ENCODE results near the gene FAM193B. TPM values are rescaled to one million over a fixed set of nuclear protein-coding genes. Genes with fewer than 3 reads are reported as not detected.

Gene FAM193B
- total and polyA plus RNA-seq, 2 of the 13 experiments (the other 11 are each of a cell fraction or from before 2014, with no cell fraction given) = 21.2 to 40.9 TPM

DNA sequence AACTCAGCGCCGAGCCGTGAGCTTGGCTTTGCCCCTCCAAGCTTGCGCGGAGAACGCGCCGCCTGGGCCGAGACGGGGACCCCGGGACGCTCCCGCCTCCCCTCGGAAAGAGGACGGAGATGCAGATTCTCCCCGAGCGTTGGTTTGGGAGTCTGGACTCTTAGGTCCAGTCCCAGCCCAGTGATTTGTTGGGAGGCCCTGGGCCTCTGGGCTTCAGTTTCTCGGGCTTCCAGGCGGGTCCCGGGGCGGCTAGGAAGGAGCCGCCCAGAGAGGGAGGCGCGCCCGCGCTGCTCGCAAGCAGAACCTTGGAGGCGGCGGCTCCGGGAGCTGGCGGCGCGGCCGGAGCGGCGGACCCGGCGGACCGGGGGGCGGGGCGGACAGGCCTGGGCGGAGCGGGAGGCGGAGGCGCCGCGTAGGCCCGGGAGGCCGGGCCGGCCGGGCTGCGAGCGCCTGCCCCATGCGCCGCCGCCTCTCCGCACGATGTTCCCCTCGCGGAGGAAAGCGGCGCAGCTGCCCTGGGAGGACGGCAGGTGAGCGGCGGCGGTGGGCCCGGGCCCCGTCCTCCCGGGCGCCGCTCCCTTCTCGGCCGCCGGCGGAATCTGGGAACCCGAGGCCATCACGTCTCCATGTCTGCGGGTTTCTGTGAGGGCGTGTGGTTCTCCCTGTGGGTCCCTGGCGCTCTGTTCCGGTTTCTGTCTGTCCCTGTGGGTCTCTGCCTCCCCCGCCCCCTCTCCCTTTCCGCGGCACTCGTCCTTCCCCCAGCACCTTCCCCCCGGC, 45.6 kb upstream of the FAM193B start, which contains the start of gene B4GALT7 (continued):
- TF ChIP-seq SNRNP70 (IDR thresholded peaks at IDR 0.05; ENCODE audit: low read depth, low read length) (no peak), ASH2L (IDR thresholded peaks at IDR 0.05; ENCODE audit: insufficient read length, low read depth, low read length) (peak; percentile 30), ZMAT3 (CRISPR knock-in tag; conservative IDR thresholded peaks at IDR 0.05) (0 out of 2 replicates have a peak, but pooled peaks have one; percentile 80), CEBPB (IDR thresholded peaks at IDR 0.05; ENCODE audit: borderline replicate concordance, low read depth, low read length) (no peak), ZNF558 (CRISPR knock-in tag; IDR thresholded peaks at IDR 0.05; ENCODE audit: borderline replicate concordance) (peak; percentile 77; the same call in 1 of the 2 replicates), SPEN (CRISPR knock-in tag; IDR thresholded peaks at IDR 0.05; ENCODE audit: low read depth) (peak; percentile 92), AGO2 (optimal IDR thresholded peaks at IDR 0.05; ENCODE audit: low read depth, low read length) (peak; percentile 52), HDAC2 (CRISPR knock-in tag; IDR thresholded peaks at IDR 0.05) (0 out of 2 replicates have a peak, but pooled peaks have one; percentile 26), CBX5 (CRISPR knock-in tag; IDR thresholded peaks at IDR 0.05; ENCODE audit: borderline replicate concordance) (peak; percentile 63; the same call in 1 of the 2 replicates), ZNF205 (CRISPR knock-in tag; IDR thresholded peaks at IDR 0.05) (no peak), ZNF20 (CRISPR knock-in tag; IDR thresholded peaks at IDR 0.05) (0 out of 2 replicates have a peak, but pooled peaks have one; percentile 20), AKAP8 (CRISPR knock-in tag; IDR thresholded peaks at IDR 0.05) (peak; percentile 52; the same call in 1 of the 2 replicates)
- TF ChIP-seq, protein P1, sequence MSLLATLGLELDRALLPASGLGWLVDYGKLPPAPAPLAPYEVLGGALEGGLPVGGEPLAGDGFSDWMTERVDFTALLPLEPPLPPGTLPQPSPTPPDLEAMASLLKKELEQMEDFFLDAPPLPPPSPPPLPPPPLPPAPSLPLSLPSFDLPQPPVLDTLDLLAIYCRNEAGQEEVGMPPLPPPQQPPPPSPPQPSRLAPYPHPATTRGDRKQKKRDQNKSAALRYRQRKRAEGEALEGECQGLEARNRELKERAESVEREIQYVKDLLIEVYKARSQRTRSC (CRISPR knock-in tag; IDR thresholded peaks at IDR 0.05; ENCODE audit: low read depth) = no peak
- TF ChIP-seq, protein P2, sequence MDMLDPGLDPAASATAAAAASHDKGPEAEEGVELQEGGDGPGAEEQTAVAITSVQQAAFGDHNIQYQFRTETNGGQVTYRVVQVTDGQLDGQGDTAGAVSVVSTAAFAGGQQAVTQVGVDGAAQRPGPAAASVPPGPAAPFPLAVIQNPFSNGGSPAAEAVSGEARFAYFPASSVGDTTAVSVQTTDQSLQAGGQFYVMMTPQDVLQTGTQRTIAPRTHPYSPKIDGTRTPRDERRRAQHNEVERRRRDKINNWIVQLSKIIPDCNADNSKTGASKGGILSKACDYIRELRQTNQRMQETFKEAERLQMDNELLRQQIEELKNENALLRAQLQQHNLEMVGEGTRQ (IDR thresholded peaks at IDR 0.05; ENCODE audit: low read depth, low read length) = no peak
- TF ChIP-seq, protein P2 (CRISPR knock-in tag; IDR thresholded peaks at IDR 0.05; ENCODE audit: borderline replicate concordance) = no peak
- TF ChIP-seq, protein P3, sequence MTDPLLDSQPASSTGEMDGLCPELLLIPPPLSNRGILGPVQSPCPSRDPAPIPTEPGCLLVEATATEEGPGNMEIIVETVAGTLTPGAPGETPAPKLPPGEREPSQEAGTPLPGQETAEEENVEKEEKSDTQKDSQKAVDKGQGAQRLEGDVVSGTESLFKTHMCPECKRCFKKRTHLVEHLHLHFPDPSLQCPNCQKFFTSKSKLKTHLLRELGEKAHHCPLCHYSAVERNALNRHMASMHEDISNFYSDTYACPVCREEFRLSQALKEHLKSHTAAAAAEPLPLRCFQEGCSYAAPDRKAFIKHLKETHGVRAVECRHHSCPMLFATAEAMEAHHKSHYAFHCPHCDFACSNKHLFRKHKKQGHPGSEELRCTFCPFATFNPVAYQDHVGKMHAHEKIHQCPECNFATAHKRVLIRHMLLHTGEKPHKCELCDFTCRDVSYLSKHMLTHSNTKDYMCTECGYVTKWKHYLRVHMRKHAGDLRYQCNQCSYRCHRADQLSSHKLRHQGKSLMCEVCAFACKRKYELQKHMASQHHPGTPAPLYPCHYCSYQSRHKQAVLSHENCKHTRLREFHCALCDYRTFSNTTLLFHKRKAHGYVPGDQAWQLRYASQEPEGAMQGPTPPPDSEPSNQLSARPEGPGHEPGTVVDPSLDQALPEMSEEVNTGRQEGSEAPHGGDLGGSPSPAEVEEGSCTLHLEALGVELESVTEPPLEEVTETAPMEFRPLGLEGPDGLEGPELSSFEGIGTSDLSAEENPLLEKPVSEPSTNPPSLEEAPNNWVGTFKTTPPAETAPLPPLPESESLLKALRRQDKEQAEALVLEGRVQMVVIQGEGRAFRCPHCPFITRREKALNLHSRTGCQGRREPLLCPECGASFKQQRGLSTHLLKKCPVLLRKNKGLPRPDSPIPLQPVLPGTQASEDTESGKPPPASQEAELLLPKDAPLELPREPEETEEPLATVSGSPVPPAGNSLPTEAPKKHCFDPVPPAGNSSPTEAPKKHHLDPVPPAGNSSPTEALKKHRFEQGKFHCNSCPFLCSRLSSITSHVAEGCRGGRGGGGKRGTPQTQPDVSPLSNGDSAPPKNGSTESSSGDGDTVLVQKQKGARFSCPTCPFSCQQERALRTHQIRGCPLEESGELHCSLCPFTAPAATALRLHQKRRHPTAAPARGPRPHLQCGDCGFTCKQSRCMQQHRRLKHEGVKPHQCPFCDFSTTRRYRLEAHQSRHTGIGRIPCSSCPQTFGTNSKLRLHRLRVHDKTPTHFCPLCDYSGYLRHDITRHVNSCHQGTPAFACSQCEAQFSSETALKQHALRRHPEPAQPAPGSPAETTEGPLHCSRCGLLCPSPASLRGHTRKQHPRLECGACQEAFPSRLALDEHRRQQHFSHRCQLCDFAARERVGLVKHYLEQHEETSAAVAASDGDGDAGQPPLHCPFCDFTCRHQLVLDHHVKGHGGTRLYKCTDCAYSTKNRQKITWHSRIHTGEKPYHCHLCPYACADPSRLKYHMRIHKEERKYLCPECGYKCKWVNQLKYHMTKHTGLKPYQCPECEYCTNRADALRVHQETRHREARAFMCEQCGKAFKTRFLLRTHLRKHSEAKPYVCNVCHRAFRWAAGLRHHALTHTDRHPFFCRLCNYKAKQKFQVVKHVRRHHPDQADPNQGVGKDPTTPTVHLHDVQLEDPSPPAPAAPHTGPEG (CRISPR knock-in tag; IDR thresholded peaks at IDR 0.05) = no peak
- TF ChIP-seq, protein P4, sequence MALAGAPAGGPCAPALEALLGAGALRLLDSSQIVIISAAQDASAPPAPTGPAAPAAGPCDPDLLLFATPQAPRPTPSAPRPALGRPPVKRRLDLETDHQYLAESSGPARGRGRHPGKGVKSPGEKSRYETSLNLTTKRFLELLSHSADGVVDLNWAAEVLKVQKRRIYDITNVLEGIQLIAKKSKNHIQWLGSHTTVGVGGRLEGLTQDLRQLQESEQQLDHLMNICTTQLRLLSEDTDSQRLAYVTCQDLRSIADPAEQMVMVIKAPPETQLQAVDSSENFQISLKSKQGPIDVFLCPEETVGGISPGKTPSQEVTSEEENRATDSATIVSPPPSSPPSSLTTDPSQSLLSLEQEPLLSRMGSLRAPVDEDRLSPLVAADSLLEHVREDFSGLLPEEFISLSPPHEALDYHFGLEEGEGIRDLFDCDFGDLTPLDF (CRISPR knock-in tag; IDR thresholded peaks at IDR 0.05) = no peak
